Muscle of arm (tissue), 12 donors: ENCODE data around the gene PPIH. TPM values are rescaled to one million over a fixed set of nuclear protein-coding genes. Genes with fewer than 3 reads are reported as not detected.
"Not testable (repeated sequence)": the region's sequence is repeated elsewhere in the genome, so short reads cannot be mapped to it uniquely, and the experiment has no call there.

Experiments used
- DNase-seq: peaks from one replicate; pipeline ENCODE4 v3.0.0-alpha.2; 2013
- polyA plus RNA-seq, 12 donors: library from polyadenylated mRNA; unstranded; fragments of 120-200 nt; gene quantifications; one replicate each; pipeline ENCODE4 v1.2.1, GENCODE V29; 2013; ENCODE audit not compliant: insufficient read length in 12 of 12

PPIH gene
- polyA plus RNA-seq, 12 donors: 22.9 to 49.3 (median 38.7) TPM; not detected in 1

DNA sequence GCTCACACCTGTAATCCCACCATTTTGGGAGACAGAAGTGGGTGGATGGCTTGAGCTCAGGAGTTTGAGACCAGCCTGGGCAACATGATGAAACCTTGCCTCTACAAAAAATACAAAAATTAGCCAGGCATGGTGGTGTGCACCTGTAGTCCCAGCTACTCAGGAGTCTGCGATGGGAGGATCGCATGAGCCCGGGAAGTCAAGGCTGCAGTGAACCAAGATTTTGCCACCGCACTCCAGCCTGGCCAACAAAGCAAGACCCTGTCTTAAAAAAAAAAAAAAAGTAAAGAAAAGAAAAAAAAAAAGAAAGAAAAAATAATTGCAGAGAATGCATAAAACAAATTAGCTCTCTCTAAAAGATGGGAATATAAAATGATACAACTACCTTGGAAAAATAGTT, 67.6 kb downstream of the PPIH start:
- not testable (repeated sequence) for DNase-seq

Other genes with a start within 250 kb of the PPIH start
- 1 to 10 TPM in 3 of 12 donors, under 1 TPM in 7, not detected in 2; 0.36 to 1.3 (median 0.82) TPM for gene ZMYND12, start 202.4 kb upstream of the PPIH start, polyA plus RNA-seq
- 10 to 100 TPM in 11 of 12 donors, not detected in 1; 32.5 to 93.4 (median 42.0) TPM for gene PPCS, start 201.9 kb upstream of the PPIH start, polyA plus RNA-seq
- gene CCDC30, start 195.1 kb upstream of the PPIH start, polyA plus RNA-seq: 1 to 10 TPM in 11 of 12 donors, not detected in 1; 1.6 to 7.2 (median 2.7) TPM
- gene YBX1, start 24.0 kb downstream of the PPIH start, polyA plus RNA-seq: 1,000 to 10,000 TPM in 4 of 12 donors, 100 to 1,000 TPM in 8; 675 to 1,051 (median 970) TPM
- gene CLDN19, start 81.8 kb downstream of the PPIH start, polyA plus RNA-seq: 1 to 10 TPM in 4 of 12 donors, under 1 TPM in 6, not detected in 2; 0.27 to 2.2 (median 0.72) TPM
- gene P3H1, start 108.6 kb downstream of the PPIH start, polyA plus RNA-seq: 100 to 1,000 TPM in 1 of 12 donors, 10 to 100 TPM in 10, not detected in 1; 48.7 to 102 (median 58.2) TPM
- 10 to 100 TPM in 9 of 12 donors, 1 to 10 TPM in 2, not detected in 1; 7.6 to 20.0 (median 12.2) TPM for gene C1orf50, start 108.8 kb downstream of the PPIH start, polyA plus RNA-seq
- gene TMEM269, start 126.6 kb downstream of the PPIH start, polyA plus RNA-seq: 1 to 10 TPM in 4 of 12 donors, under 1 TPM in 6, not detected in 2; 0.41 to 1.2 (median 0.79) TPM
- gene ERMAP, start 158.7 kb downstream of the PPIH start, polyA plus RNA-seq: 10 to 100 TPM in 5 of 12 donors, 1 to 10 TPM in 6, not detected in 1; 7.9 to 26.6 (median 9.2) TPM
- gene SVBP, start 159.0 kb downstream of the PPIH start, polyA plus RNA-seq: 10 to 100 TPM in 11 of 12 donors, not detected in 1; 39.5 to 66.3 (median 48.9) TPM
- 10 to 100 TPM in 6 of 12 donors, 1 to 10 TPM in 5, not detected in 1; 8.5 to 16.3 (median 10.5) TPM for gene ZNF691, start 188.2 kb downstream of the PPIH start, polyA plus RNA-seq